ENCODE results near the gene P2RY12.

The P2RY12 gene

DNA sequence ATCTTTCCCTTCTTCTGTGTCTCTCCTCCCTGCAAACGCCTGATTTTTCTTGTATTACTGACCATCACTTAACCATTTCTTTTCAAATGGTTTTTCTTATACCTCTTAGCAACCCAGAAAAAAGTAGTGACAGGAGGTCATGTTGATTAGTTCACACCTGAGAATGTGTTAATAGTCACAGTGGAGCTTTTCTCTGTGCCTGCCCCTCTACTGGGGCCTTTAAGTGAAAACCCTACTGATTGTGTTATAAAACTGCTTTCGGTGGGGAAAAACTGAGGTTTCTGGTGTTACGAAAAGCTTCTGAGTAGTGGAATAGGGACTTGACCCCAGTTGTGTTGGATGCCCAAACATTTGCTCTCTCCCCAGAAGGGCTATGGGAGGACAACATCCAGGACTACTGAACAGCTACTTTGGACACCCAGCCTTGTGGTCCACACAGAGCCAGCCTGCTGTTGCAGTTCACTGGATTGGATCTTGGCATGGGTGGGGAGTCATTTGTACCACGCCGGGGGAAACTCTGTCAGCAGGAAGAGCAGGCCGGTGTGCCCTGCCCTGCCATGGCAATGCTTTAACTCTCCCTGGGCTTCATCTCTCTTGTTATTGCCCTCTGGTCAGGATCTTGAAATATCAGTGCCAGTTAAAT lies 78.3 kb downstream of the P2RY12 start:
- Histone ChIP-seq H3K9me3 (ENCODE audit: severe bottlenecking) (no peaks in the 10 kb centered on the region), H3K36me3 (ENCODE audit: low read depth) (peaks cover 69% of the 10 kb centered on the region), H3K4me1 (ENCODE audit: insufficient read depth, poor library complexity, severe bottlenecking) (peaks cover 90% of the 10 kb centered on the region), H3K27ac (ENCODE audit: poor library complexity, severe bottlenecking) (peak overlapping the region; percentile 99), H3K27me3 (ENCODE audit: insufficient read depth, poor library complexity, severe bottlenecking) (no peaks in the 10 kb centered on the region), H3K4me3 (ENCODE audit: severe bottlenecking) (no peak overlapping the region)
- DNase-seq (ENCODE audit: low spot score) (no peak), ATAC-seq (ENCODE audit: low read depth) (no peak)
- TF ChIP-seq, protein P1, sequence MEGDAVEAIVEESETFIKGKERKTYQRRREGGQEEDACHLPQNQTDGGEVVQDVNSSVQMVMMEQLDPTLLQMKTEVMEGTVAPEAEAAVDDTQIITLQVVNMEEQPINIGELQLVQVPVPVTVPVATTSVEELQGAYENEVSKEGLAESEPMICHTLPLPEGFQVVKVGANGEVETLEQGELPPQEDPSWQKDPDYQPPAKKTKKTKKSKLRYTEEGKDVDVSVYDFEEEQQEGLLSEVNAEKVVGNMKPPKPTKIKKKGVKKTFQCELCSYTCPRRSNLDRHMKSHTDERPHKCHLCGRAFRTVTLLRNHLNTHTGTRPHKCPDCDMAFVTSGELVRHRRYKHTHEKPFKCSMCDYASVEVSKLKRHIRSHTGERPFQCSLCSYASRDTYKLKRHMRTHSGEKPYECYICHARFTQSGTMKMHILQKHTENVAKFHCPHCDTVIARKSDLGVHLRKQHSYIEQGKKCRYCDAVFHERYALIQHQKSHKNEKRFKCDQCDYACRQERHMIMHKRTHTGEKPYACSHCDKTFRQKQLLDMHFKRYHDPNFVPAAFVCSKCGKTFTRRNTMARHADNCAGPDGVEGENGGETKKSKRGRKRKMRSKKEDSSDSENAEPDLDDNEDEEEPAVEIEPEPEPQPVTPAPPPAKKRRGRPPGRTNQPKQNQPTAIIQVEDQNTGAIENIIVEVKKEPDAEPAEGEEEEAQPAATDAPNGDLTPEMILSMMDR (IDR thresholded peaks at IDR 0.05; ENCODE audit: poor library complexity, severe bottlenecking): no peak

DNA sequence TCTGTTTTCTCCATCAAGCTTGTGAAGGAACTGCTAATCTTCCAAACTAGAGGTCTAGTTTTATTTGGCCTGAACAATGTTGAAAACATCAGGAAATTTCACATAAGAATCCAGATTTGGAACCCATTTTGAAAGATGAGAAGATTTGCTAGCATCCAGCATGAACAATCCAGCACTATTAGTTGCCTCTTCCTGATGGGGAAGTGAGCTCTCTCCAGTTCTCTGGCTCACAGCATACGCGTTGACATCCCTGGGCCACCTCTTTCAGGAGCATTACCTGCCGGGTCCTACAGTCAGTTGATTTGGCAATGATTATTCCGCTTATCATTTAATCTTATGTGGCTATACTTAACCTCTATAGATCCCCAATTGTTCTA lies 78.8 kb downstream of the P2RY12 start:
- ATAC-seq (ENCODE audit: low read depth) (peak; percentile 15; the same call in 2 of the 3 replicates), DNase-seq (ENCODE audit: low spot score) (no peak)
- Histone ChIP-seq H3K9me3 (ENCODE audit: severe bottlenecking) (no peaks in the 10 kb centered on the region), H3K27ac (ENCODE audit: poor library complexity, severe bottlenecking) (peak overlapping the region; percentile 99), H3K4me1 (ENCODE audit: insufficient read depth, poor library complexity, severe bottlenecking) (peaks cover 89% of the 10 kb centered on the region), H3K27me3 (ENCODE audit: insufficient read depth, poor library complexity, severe bottlenecking) (no peaks in the 10 kb centered on the region), H3K4me3 (ENCODE audit: severe bottlenecking) (no peak overlapping the region), H3K36me3 (ENCODE audit: low read depth) (peaks cover 69% of the 10 kb centered on the region)
- TF ChIP-seq, protein P1 (IDR thresholded peaks at IDR 0.05; ENCODE audit: poor library complexity, severe bottlenecking): no peak

DNA sequence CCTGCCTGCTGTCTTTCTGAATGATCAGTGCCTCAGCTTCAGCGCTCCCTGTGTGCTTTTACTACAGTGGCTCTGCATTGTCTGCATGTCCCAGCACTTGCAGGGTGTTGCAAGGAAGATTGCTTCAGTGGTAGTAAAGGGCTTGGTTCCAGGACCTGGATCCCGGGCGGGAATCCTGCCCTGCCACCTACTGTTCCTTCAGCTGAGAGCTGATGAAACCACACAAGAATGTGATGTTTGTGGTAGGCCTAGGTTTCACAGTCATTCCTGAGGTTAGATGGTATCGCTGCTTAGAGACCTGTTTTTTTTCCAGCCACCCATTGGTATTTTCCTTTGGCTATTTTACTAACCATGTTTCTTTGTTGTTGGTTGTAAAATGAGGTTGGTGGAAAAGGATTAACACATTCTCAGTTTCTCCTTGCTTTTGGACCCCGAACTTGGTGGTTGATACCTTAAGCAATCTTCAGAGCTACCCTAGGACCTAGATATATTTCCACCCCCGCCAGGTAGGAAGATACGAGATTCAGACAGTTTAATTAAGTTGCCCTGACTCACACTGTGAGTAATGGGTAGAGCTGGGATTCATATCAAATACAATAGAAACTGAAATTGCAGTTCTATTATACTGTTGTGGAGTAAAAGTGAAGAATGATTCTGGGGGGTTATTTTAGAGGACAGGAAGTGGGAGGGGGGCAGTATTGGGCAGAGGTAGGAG lies 79.3 kb downstream of the P2RY12 start:
- Histone ChIP-seq H3K36me3 (ENCODE audit: low read depth) (peaks cover 69% of the 10 kb centered on the region), H3K9me3 (ENCODE audit: severe bottlenecking) (no peaks in the 10 kb centered on the region), H3K27me3 (ENCODE audit: insufficient read depth, poor library complexity, severe bottlenecking) (no peaks in the 10 kb centered on the region), H3K4me3 (ENCODE audit: severe bottlenecking) (peak overlapping the region; percentile 4), H3K27ac (ENCODE audit: poor library complexity, severe bottlenecking) (peak overlapping the region; percentile 99), H3K4me1 (ENCODE audit: insufficient read depth, poor library complexity, severe bottlenecking) (peaks cover 84% of the 10 kb centered on the region)
- ATAC-seq (ENCODE audit: low read depth) (peak; percentile 78), DNase-seq (ENCODE audit: low spot score) (peak; percentile 92)
- TF ChIP-seq, protein P1 (IDR thresholded peaks at IDR 0.05; ENCODE audit: poor library complexity, severe bottlenecking): peak; percentile 29

DNA sequence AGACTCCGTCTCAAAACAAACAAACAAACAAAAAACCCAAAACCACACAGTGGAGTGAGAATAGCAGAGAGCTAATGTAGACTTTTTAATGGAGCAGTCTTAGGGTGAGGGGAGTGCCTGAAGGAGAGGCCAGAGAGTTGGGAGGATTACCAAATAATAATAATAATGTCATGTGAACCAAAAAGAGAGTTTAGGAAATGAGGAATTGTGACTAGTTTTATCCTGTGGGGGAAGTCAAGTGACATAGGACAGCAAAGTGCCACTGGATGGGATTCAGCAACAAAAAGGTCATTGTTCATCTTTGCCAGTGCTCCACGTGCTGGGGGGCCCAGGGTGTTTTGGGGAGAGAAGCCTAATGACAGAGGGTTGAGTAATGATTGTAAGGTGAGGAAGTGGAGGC lies 80.8 kb downstream of the P2RY12 start:
- H3K36me3 ChIP-seq (ENCODE audit: low read depth): peaks cover 68% of the 10 kb centered on the region
- TF ChIP-seq, protein P1 (IDR thresholded peaks at IDR 0.05; ENCODE audit: poor library complexity, severe bottlenecking): no peak
- H3K27ac ChIP-seq (ENCODE audit: poor library complexity, severe bottlenecking): peak overlapping the region; percentile 99
- DNase-seq (ENCODE audit: low spot score) (no peak), ATAC-seq (ENCODE audit: low read depth) (no peak)
- H3K4me1 ChIP-seq (ENCODE audit: insufficient read depth, poor library complexity, severe bottlenecking): peaks cover 70% of the 10 kb centered on the region
- H3K4me3 ChIP-seq (ENCODE audit: severe bottlenecking): no peak overlapping the region
- no peaks in the 10 kb centered on the region for H3K9me3 ChIP-seq (ENCODE audit: severe bottlenecking)
- no peaks in the 10 kb centered on the region for H3K27me3 ChIP-seq (ENCODE audit: insufficient read depth, poor library complexity, severe bottlenecking)

DNA sequence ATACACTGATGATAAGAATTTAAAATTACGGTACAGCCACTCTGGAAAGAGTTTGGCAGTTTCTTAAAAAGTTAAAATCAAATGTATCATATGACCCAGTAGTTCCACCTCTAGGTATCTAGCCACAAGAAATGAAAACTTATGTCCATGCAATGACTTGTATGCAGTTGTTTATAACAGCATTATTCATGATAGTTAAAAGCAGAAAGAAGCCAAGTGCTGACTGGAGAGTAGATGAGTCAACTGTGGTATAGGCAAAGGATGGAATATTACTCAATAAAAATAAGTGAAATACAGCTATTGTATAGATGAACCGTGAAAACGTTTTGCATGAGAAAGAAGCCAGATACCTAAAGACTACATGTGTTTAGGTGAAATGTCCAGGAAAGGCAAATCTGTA lies 82.8 kb downstream of the P2RY12 start:
- DNase-seq (ENCODE audit: low spot score) (no peak), ATAC-seq (ENCODE audit: low read depth) (peak; percentile 58)
- H3K27me3 ChIP-seq (ENCODE audit: insufficient read depth, poor library complexity, severe bottlenecking): no peaks in the 10 kb centered on the region
- no peak overlapping the region for H3K4me3 ChIP-seq (ENCODE audit: severe bottlenecking)
- peaks cover 68% of the 10 kb centered on the region for H3K36me3 ChIP-seq (ENCODE audit: low read depth)
- H3K27ac ChIP-seq (ENCODE audit: poor library complexity, severe bottlenecking): peak overlapping the region; percentile 99
- TF ChIP-seq, protein P1 (IDR thresholded peaks at IDR 0.05; ENCODE audit: poor library complexity, severe bottlenecking): no peak
- H3K4me1 ChIP-seq (ENCODE audit: insufficient read depth, poor library complexity, severe bottlenecking): peaks cover 50% of the 10 kb centered on the region
- no peaks in the 10 kb centered on the region for H3K9me3 ChIP-seq (ENCODE audit: severe bottlenecking)
